OCI-LY3 (cell line): ENCODE data around the gene PRADC1.
"Not testable (repeated sequence)": the region's sequence is repeated elsewhere in the genome, so short reads cannot be mapped to it uniquely, and the experiment has no call there.

Experiments used
- H2AFZ ChIP-seq: fragments of 200-600, 300-600 bp; shearing (Covaris generic); 2 replicates; pipeline ENCODE4 v1.6.0; 2014; ENCODE audit warnings: antibody characterized with exemption, low read depth, low read length
- H3K27ac ChIP-seq: fragments of 200-600, 300-600 bp; sonication (generic); 2 replicates; pipeline ENCODE4 v1.5.1; 2014; ENCODE audit warnings: mild to moderate bottlenecking, low read length, moderate library complexity, mixed read lengths
- H3K27me3 ChIP-seq: fragments of 200-600, 300-600 bp; sonication (generic); 2 replicates; pipeline ENCODE4 v1.6.1; 2014; ENCODE audit warnings: low read depth, low read length, mixed read lengths
- H3K36me3 ChIP-seq: fragments of 200-600, 300-600 bp; sonication (generic); replicated peaks from 2 replicates; pipeline ENCODE3; 2014; ENCODE audit warnings: low read depth, low read length, mixed read lengths
- H3K4me1 ChIP-seq: fragments of 300-600, 200-600 bp; sonication (generic); 2 replicates; pipeline ENCODE4 v1.6.1; 2014; ENCODE audit warnings: low read length, mixed read lengths
- H3K4me2 ChIP-seq: fragments of 200-600, 300-600 bp; sonication (generic); 2 replicates; pipeline ENCODE4 v1.6.1; 2014; ENCODE audit warnings: low read length, mixed read lengths
- H3K4me3 ChIP-seq: fragments of 300-600, 200-600 bp; sonication (generic); 2 replicates; pipeline ENCODE4 v1.5.1; 2014; ENCODE audit warnings: antibody characterized with exemption, mild to moderate bottlenecking, low read length, moderate library complexity
- H3K79me2 ChIP-seq: fragments of 300-600, 200-600 bp; shearing (Covaris generic); 2 replicates; pipeline ENCODE4 v1.6.1; 2014; ENCODE audit warnings: mild to moderate bottlenecking, low read length, mixed read lengths
- H3K9ac ChIP-seq: fragments of 300-600, 200-600 bp; shearing (Covaris generic); 2 replicates; pipeline ENCODE4 v1.6.0; 2014; ENCODE audit warnings: mild to moderate bottlenecking, low read length, moderate library complexity
- H3K9me3 ChIP-seq: fragments of 200-600, 300-600 bp; shearing (Covaris generic); 2 replicates; pipeline ENCODE4 v1.6.1; 2014; ENCODE audit warnings: low read length, mixed read lengths; ENCODE audit not compliant: insufficient read depth
- H4K20me1 ChIP-seq: fragments of 200-600, 300-600 bp; sonication (generic); 2 replicates; pipeline ENCODE4 v1.6.1; 2016; ENCODE audit warnings: low read length, mixed read lengths; ENCODE audit not compliant: insufficient read depth
- CTCF ChIP-seq: fragments of 200-600, 300-600 bp; sonication (generic); IDR thresholded peaks from 2 replicates; pipeline ENCODE4 v1.5.1; 2014; ENCODE audit warnings: antibody characterized with exemption, low read length, low read depth
- EZH2phosphoT487 ChIP-seq: fragments of 200-600 bp; shearing (Covaris generic); IDR thresholded peaks from 2 replicates; pipeline ENCODE4 v1.6.1; 2018; ENCODE audit warnings: antibody characterized with exemption, mixed run types, low read depth

The PRADC1 gene

GRCh38 chr2:73203055-73203681, 29.9 kb downstream of the PRADC1 start:
- no peaks in the 10 kb centered on the region for H4K20me1 ChIP-seq
- peaks cover 3% of the 10 kb centered on the region; the same call in 1 of the 2 replicates for H3K27me3 ChIP-seq
- no peak for TF ChIP-seq EZH2phosphoT487
- TF ChIP-seq CTCF = no peak
- H3K9ac ChIP-seq = no peak overlapping the region
- H3K27ac ChIP-seq = no peak overlapping the region
- peaks cover 4% of the 10 kb centered on the region; the same call in 1 of the 2 replicates for H3K4me1 ChIP-seq
- H2AFZ ChIP-seq = no peak overlapping the region
- H3K36me3 ChIP-seq = no peaks in the 10 kb centered on the region
- H3K4me3 ChIP-seq = no peak overlapping the region
- H3K9me3 ChIP-seq = no peaks in the 10 kb centered on the region
- no peak overlapping the region for H3K4me2 ChIP-seq
- no peaks in the 10 kb centered on the region for H3K79me2 ChIP-seq

- Histone ChIP-seq H3K27ac (no peak within 1 kb of the TSS), H4K20me1 (no peaks in the 10 kb centered on the region), H3K36me3 (no peaks in the 10 kb centered on the region), H3K27me3 (peaks cover 3% of the 10 kb centered on the region; the same call in 1 of the 2 replicates), H3K9ac (no peak within 1 kb of the TSS), H3K4me1 (peaks cover 4% of the 10 kb centered on the region; the same call in 1 of the 2 replicates), H3K4me2 (no peak within 1 kb of the TSS), H3K79me2 (no peaks in the 10 kb centered on the region), H2AFZ (no peak within 1 kb of the TSS), H3K9me3 (no peaks in the 10 kb centered on the region), H3K4me3 (no peak within 1 kb of the TSS)
- TF ChIP-seq CTCF (no peak), EZH2phosphoT487 (no peak)
These were observed 30.6 kb downstream of the PRADC1 start, which contains the start of gene NOTO for GRCh38 chr2:73202156-73203054. TSS of gene NOTO (plus strand) at chr2:73202574. CDS start at chr2:73202667, 93 bp downstream.

- H2AFZ ChIP-seq, H3K9ac ChIP-seq, H4K20me1 ChIP-seq, H3K4me1 ChIP-seq, H3K4me3 ChIP-seq, H3K4me2 ChIP-seq, H3K9me3 ChIP-seq, H3K36me3 ChIP-seq, H3K79me2 ChIP-seq, H3K27ac ChIP-seq: not testable (repeated sequence)
- H3K27me3 ChIP-seq = peaks cover 10% of the 10 kb centered on the region; the same call in 1 of the 2 replicates
These were observed 32.8 kb downstream of the PRADC1 start for GRCh38 chr2:73200281-73200680.

- no peak overlapping the region for H3K4me2 ChIP-seq
- no peak overlapping the region for H3K9ac ChIP-seq
- H4K20me1 ChIP-seq = no peaks in the 10 kb centered on the region
- H3K4me1 ChIP-seq = no peaks in the 10 kb centered on the region
- H3K4me3 ChIP-seq = no peak overlapping the region
- no peak overlapping the region for H3K27ac ChIP-seq
- H3K79me2 ChIP-seq = no peaks in the 10 kb centered on the region
- TF ChIP-seq EZH2phosphoT487 (no peak), CTCF (no peak)
- H3K27me3 ChIP-seq = peaks cover 10% of the 10 kb centered on the region; the same call in 1 of the 2 replicates
- H2AFZ ChIP-seq = no peak overlapping the region
- no peaks in the 10 kb centered on the region for H3K36me3 ChIP-seq
- no peaks in the 10 kb centered on the region for H3K9me3 ChIP-seq
These were observed 35.5 kb downstream of the PRADC1 start for GRCh38 chr2:73197579-73197978.
